GM12878 (cell line): ENCODE results near the gene TEX22.

Source experiments
- MTA2 ChIP-seq: fragments of 450-650 bp; IDR thresholded peaks from 2 replicates; pipeline ENCODE4 v1.6.1; 2016; ENCODE audit warnings: low read depth, mild to moderate bottlenecking, moderate library complexity
- MYC ChIP-seq: IDR thresholded peaks from 2 replicates; pipeline ENCODE4 v1.6.1; 2011; ENCODE audit warnings: mild to moderate bottlenecking, low read length, moderate library complexity, inconsistent platforms; ENCODE audit not compliant: insufficient read depth, insufficient replicate concordance, insufficient read length, severe bottlenecking

- TF ChIP-seq MYC, result no peak
- no peak for TF ChIP-seq MTA2
These were observed 5.9 kb upstream of the TEX22 start for GRCh38 chr14:105392131-105393090.
